ENCODE results near the gene CES1.
A peak's percentile ranks its signal among the peaks of the same experiment; 100 is the strongest.
"Not testable (repeated sequence)": the region's sequence is repeated elsewhere in the genome, so short reads cannot be mapped to it uniquely, and the experiment has no call there.

CES1 gene

DNA sequence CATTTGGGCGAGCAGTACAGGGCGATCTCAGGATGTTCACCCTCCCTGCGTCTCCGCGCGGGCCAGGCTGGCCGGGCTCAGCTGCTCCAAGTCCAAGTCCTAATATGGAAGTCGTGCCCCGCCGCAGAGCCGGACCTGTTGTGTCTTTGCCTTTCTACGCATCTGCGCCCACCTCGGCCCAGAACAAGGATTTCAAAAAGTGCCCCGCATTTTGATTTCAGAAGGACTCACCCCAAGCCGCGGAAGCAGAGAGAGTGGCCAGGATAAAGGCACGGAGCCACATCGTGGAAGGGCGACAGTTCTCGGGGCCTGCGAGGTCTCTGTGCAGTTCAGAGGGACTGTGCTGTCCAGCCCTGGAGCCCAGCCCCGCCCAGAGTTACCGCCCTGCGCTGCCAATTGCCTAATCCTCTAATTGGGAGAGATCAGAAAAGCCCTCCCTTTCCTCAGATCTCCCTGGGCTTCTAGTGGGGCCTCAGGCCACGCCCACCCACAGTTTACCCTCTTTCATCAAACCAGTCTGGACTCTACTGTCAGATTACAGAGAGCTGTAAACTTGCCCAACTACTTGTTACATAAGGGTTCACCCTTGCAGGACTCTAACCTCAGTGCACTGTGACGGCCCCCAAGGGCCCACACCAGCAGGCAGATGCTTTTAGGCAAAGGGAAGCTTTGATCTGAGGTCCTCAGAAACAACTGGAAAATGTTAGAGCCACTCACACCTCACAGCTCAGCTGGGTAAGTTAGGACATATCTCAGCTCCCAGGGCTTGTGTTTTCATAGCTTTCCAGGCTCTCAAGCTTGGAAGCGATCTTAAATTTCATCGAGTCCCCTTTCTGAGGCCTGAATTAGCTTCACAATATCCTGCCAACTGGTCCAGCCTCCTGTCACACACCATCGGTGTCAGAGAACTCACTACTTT, at the start of gene CES1:
Gene CES1 (minus strand): TSS at position 324 of the 919 bp plus-strand sequence. CDS start 41 bp downstream, at position 283.
- FAIRE-seq: no peak
- DNase-seq (ENCODE audit: extremely low spot score, insufficient read length, low read depth): no peak

DNA sequence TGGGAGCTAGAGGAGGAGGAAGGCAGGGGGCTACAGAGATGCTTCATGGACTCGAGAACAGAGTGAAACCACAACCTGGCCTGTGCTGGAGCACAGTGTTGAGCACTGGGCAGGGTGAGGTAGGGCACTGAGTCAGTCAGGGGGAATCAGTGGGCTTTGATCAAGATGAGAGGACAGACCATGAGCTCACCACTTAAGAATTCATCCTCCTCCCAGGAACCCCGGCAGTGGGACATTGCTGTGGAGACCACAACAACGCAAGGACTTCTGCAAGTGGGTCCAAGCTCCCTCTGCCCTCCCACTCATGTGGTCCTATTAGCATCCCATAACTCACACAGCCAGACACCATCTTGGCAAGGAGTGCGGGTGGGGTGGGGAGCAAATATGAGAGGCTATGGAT, 44.0 kb upstream of the CES1 start:
- DNase-seq (ENCODE audit: extremely low spot score, insufficient read length, low read depth) (no peak), FAIRE-seq (no peak)

DNA sequence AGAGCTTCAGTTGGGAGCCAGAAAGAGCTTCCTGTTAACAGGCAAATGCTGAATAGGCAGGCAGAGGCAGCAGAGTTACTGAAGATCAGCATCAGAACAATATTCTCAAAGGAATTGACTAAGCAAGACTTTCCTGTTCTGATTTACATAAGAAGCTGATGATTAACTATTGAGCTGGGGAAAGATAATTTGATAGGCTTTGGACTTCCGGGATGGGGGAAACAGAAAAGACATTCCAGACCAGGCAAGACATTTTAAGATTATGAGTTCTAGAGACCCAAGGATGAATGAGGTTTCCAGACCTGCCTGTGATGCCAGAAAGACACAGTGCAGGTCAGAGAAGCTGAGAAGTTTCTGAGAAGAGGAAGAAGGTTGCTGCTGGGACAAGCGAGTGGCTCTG, 42.4 kb upstream of the CES1 start, which contains the start of gene CES5A:
Gene CES5A (minus strand): TSS at position 101 of the 400 bp plus-strand sequence. CDS start 152 bp downstream, outside the sequence.
- DNase-seq (ENCODE audit: extremely low spot score, insufficient read length, low read depth): no peak
- FAIRE-seq: no peak

DNA sequence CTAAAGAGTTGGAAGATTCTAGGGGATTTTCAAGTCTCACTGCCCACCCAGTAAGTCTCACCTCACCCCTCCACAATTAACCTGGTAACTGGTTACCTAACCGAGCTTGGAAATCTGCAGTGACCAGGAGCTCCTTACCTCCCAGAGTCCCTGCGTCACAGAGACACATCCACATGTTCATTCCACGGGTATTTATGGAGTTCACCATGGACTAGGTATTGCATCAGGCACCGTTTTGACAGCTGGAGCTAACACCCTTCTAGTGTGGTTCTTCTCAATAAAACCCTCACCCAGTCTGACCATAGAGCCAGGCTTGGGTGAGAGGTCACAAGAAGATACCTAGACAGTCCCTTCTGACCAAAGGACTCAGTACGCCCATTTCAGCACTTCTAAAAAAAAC, 40.2 kb upstream of the CES1 start:
- FAIRE-seq (no peak), DNase-seq (ENCODE audit: extremely low spot score, insufficient read length, low read depth) (no peak)

DNA sequence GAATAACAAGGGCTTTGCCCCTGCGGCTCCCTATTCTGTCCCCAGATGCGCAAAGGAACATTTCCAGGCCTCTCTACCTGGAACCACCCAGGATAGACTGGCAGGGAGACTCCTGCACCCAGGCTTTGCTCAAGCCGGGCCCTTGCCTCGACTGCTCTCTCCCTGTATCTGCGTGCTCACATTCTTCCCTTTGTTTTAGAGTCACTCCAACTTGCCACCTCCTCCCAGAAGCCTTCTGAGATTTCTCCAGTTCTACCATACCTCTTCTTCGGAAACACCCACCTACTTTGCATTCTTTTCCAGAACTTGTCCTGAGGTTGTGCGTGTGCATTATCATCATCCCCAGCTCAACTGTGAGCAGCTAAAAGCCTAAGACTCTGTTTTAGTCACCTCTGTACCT, 39.2 kb upstream of the CES1 start:
- no peak for FAIRE-seq
- no peak for DNase-seq (ENCODE audit: extremely low spot score, insufficient read length, low read depth)

DNA sequence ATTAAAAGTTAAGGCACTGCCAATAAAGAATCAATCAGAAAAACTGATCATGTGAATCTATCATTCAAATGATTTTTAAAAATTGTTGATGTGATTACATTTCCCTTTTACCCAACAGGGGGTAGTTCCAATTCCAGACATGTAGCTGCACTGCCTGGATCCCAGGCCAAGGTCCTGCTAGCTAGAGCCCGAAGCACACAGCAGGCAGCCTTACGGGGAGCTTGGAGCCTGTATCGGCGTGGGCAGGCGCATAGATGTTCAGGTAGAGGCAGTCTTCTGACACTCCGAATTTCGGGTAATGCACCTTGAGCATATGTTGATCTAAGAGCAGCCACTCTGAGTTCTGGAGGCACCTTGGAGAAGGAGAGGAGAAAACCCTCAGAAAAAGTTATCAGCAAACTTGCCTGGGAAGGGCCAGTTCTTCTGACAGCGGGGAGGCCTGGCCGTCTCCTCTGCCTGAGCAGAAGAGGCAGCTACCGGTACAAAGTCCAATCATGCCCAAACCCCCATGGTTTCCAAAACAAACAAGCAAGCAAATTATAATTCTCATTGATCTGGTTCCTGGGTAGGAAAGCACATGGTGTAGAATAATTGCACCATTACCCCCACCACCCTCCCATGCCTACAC, 38.6 kb upstream of the CES1 start:
- FAIRE-seq: no peak

DNA sequence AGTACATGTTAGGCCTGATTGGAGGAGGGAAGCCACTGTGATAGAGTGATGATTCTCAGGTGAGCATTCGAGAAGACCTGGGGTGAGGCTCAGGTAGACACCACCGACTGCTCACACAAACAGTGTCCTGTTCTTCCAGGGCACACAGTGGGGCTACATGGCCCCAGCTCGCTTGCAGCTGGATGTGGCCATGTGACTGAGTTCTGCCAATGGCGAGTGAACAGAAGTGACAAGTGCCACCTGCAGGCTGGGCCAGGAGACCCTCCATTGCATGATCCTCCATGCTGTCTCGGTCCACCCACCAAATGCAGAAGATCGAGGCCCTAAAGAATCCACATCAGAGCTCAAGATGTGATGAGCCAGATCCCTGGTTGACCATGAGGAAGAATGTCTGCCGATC, 36.1 kb upstream of the CES1 start:
- DNase-seq (ENCODE audit: extremely low spot score, insufficient read length, low read depth): no peak
- no peak for FAIRE-seq

More for the DNA sequence above, 38.6 kb upstream of the CES1 start:
- no peak for DNase-seq (ENCODE audit: extremely low spot score, insufficient read length, low read depth)

DNA sequence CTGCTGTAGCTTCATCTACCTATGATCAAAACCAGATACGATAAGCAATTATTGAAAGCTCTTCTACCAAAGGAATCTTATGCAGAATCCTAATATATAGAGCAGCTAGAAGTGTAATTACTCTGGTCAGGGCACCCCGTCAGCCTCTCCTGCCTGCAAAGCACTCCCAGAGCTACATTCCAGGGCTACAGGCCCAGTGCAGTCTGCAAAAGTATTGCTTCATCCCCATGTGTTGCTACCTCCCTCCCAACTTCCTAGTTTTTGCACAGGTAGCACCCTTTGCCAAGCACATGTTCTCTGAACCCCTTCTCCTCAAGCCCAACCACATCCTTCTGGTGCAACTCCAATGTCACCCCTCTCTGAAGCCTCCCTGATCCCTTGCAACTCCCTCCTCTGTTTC, 35.2 kb upstream of the CES1 start:
- FAIRE-seq (no peak), DNase-seq (ENCODE audit: extremely low spot score, insufficient read length, low read depth) (no peak)

DNA sequence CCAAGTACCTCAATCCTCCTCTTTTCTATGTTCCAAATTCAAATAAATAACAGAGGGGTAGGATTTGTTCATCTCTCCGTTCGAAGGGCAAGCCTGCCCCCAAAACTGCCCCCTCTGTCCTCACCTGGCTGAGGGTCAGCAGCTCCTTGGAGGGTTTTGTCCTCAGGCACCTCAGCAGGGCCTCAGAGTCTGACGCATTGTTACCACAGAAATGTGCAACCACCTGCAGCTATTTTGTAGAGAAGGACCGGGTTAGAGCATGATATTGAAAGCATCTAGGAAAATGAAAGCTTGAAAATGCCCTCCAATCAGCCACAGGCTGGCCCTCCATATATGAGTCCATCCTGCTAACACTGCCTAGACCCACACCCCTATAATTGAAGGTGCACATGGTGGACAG, 28.4 kb upstream of the CES1 start:
- no peak for FAIRE-seq

DNA sequence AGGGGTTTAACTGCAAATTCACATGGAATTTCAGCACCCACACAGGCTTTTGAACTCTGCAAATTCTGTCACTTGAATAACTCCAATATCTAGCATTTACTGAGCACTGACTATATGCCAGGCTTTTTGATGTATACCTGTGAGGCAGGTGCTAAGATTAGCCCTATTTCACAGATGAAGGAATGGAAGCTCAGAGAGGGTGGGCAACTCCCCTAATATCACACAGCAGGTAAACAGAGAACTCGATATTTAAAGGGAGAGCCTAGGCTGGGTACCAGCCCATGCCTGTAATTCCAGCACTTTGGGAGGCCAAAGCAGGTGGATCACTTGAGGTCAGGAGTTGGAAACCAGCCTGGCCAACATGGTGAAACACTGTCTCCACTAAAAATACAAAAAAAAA, 24.8 kb upstream of the CES1 start:
- not testable (repeated sequence) for FAIRE-seq; DNase-seq (ENCODE audit: extremely low spot score, insufficient read length, low read depth)

More for the DNA sequence above, 28.4 kb upstream of the CES1 start:
- no peak for DNase-seq (ENCODE audit: extremely low spot score, insufficient read length, low read depth)

DNA sequence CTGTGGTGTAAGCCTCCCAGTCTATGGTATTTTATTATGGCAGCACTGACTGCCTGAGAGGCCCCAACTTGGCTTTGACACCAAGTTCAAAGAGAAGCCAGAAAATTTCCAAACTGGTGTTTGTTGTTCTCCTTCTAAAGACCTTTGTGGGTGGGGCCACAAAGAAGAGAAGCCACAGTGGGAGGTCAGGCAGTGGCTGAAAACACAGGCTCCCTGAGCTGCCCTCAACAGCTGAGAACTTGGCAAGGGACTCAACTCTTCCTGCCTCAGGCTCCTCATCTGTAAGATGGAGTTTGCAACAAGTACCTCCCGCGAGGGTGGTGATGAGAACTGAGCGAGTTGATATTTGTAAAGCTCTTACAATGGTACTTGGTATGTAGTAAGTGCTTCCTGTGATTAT, 24.1 kb upstream of the CES1 start:
- FAIRE-seq (no peak), DNase-seq (ENCODE audit: extremely low spot score, insufficient read length, low read depth) (no peak)

DNA sequence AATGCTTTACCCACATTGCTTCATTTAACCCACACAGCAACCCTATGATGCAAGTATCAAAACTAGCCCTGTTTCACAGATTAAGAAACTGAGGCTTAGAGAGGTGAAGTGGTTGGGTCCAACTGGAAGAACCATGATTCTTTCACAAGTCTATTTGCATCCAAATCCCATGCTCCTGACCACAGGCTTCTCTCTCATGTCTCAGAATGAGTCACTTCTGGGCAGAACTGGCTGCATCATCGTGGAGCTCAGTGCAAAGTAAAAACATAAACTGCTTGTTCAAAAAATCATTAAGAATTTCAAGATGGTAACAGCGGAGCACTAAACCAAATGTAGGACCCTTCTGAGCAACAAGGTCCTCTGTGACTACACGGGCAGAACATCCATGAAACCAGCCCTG, 20.2 kb upstream of the CES1 start:
- FAIRE-seq (no peak), DNase-seq (ENCODE audit: extremely low spot score, insufficient read length, low read depth) (no peak)

DNA sequence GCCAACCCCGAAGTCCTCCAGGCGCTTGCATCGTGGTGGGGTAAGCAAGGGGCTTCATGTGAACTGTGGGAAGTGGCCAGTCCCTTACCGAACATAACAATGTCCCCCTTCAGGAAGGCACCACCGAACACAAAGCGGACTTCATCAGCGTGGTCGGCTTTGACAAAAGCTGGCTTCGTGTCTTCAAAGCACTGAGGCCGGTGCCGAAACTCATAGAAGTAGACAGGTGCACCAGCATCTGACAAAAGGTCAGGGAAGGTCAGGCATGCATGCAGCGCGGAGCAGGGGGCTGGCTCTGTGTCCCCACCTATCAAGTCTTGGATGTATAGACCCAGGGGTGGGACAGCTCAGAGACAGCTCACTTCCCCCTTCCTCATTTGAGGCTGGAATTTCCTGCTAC, 16.6 kb upstream of the CES1 start:
- DNase-seq (ENCODE audit: extremely low spot score, insufficient read length, low read depth): no peak
- FAIRE-seq: no peak

DNA sequence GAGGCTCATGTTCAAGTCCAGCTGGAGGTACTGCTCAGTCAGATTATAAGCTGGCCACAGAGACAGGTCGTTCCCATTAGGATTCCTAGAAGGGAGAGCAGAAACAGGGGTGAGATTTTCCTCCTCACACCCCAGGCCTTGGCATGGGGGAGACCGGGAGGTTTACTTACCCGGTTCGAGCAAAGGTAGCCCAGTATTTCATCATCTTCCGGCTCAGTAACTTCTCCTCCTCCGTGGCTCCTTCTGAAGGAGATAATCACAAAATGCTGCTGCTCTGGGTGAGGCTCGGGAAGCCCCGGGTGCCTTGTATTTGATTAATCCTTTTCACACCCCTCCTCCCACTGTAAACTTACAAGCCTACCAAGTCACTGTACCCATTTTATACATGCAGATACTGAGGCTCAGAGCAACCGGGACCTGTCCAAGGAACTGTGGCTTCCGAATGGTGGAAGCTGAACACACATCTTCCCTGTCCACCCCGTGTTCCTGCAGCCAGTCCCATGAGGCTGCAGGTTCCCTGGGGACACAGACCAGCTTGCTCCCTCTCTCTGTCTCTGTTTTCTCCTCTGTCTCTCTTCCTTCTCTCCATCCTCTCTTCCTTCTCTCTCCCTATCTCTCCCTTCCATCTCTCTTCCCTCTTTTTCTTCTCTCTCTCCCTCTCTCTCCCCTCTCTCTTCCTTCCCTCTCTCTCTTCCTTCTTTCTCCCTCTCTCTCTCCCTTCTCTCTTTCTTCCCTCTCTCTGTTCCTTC, 13.9 kb upstream of the CES1 start:
- FAIRE-seq: no peak
- DNase-seq (ENCODE audit: extremely low spot score, insufficient read length, low read depth): no peak

DNA sequence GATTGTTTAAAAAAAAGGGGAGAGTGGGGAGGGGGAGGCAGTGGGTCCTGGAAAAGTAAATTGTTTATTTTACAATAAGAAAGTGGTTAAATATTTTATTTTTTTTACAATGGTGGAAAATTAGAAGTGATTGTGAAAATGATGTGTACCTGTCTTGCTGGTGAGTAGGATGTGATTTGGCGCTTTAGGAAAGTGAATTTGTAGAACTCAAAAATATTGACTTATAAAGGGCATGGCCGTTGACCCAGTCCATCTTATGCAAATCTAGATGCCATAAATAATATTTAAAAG, 10.2 kb upstream of the CES1 start:
- FAIRE-seq: no peak
- no peak for DNase-seq (ENCODE audit: extremely low spot score, insufficient read length, low read depth)

DNA sequence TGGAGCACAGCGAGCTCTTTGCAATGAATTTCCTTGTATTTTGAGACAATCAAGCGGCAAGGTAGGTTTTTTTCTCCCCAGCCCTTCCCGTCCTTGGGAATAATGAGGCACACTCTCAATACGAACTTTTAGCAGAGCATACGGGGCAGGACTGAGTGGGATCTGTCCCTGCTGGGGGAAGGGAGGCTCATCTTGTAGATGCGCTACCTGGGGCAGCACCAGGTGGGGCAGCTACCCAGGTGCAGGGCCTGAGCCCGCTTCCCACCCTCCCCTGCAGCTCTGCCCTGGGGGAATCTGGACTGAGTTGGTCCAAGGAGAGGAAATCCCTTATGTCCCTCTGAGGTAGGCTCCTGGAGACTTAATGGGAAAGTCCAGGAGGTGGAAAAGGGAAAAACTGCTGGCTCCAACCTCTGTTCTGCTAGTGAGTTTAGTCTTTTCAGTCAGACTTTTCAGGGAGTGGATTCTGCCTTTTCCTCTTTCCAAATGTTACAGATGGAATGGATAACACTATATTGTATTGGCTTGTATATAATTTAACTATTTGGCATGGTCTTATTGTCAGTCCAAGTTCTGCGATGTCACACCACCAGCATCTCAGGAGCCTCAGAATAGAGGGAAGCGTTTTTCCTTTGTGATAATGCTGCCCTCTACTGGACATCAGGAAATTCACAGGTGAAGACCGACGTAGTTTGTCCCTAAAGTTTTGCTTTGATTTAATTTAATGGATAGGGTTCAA, 9.6 kb upstream of the CES1 start:
- DNase-seq (ENCODE audit: extremely low spot score, insufficient read length, low read depth) (peak; percentile 8), FAIRE-seq (peak; percentile 67)

DNA sequence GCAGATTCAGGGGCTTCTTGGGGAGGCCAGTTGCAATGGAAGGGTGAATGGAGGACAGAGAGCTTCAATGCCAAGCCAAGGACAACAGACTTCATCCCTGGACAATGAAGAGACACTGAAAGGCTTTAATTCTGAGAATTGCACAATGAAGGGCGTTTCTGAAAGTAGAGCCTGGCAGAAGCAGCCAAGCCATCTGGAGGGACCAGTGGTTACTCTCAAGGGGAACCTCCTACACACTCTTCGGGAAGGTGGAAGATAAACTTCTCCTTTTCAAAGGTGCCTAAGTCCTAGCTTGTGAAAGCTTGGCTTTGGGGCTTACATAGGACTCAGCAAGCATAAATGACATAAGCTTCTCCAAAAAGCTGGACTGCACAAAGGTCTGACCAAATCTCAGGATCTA, 6.2 kb upstream of the CES1 start:
- no peak for DNase-seq (ENCODE audit: extremely low spot score, insufficient read length, low read depth)

DNA sequence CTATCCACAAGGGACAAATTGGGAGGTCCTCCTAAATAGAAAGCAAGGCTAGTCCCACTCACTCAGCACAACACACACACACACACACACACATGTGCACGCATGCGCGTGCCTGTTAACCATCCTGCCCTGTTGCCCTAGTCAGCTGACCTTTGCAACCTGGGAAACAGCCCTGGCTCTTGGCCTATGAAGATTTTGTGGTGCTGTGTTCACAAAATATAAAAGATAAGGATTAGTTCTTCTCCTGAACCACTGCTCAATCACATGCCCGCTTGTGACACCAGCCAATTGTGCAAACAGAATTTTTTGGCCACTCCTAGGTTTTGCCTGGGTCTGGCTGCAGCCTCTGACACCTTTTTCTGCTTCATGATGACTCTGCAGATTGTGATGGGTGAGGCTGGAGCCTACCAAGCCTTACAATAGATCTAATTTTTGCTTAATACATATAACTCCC, 3.3 kb upstream of the CES1 start:
- no peak for DNase-seq (ENCODE audit: extremely low spot score, insufficient read length, low read depth)
- FAIRE-seq: no peak

More for the DNA sequence above, 6.2 kb upstream of the CES1 start:
- FAIRE-seq: no peak

DNA sequence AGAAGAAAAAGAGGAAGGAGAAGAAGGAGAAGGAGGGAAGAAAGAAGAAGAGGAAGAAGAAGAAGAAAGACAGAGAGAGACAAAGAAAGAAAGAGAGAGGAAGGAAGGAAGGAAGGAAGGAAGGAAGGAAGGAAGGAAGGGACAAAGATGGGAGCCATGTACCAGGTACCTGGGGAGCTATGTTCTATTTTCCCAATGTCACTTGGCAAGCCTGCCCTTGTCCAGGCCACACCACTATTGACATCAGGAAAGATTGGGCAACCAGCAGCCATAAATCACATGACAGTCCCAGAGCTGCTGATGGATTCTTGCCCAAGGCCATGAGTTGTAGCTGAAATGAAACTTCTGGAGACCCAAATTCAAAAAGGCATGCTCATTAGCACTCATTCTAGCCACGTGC, 2.7 kb upstream of the CES1 start:
- FAIRE-seq: no peak
- no peak for DNase-seq (ENCODE audit: extremely low spot score, insufficient read length, low read depth)

DNA sequence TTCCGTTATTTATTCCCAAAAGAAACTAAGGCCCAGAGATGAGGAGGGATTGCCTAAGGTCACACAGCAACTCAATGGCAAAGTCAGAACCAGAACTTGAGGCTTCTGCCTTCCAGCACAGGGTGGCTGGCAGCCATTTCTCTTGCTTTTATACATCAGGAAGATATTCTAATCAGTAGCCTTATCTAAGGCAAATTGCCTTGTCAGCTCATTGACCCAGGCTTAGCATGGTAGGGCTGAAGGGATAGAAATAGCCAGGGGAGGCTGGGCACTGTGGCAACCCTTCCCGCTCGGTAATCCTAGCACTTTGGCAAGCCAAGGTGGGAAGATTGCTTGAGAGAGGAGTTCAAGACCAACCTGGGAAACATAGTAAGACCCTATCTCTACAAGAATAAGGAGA, 2.3 kb upstream of the CES1 start:
- not testable (repeated sequence) for FAIRE-seq; DNase-seq (ENCODE audit: extremely low spot score, insufficient read length, low read depth)
